NCI-H2107 (cell line): Measurements from ENCODE around the gene ST3GAL2.
A peak's percentile ranks its signal among the peaks of the same experiment; 100 is the strongest.
"Not testable (repeated sequence)": the region's sequence is repeated elsewhere in the genome, so short reads cannot be mapped to it uniquely, and the experiment has no call there.

Source experiments
- DNase-seq: peaks from one replicate; lab custom pipeline; 2025; lab: John Stamatoyannopoulos, UW

ST3GAL2 gene

DNA sequence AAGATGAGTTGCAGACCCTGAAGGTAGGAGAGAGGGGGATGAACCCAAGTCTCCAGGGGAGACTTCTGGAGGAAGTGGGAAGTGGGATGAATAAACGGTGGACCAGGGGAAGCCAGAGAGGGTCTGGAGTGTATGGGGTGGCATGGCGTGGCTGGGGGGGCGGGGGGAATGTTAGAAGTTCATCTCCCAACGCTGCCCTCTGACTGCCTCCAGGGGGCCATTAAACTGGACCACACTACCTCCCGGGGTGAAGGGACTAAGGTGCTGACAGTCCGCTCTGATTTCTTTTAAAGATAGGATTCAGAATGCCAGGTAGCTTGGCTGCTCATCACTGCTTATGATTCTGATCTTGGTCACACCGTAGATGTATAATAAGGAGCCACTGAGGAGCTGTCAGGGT is 21.2 kb downstream of the ST3GAL2 start:
- DNase-seq = no peak

DNA sequence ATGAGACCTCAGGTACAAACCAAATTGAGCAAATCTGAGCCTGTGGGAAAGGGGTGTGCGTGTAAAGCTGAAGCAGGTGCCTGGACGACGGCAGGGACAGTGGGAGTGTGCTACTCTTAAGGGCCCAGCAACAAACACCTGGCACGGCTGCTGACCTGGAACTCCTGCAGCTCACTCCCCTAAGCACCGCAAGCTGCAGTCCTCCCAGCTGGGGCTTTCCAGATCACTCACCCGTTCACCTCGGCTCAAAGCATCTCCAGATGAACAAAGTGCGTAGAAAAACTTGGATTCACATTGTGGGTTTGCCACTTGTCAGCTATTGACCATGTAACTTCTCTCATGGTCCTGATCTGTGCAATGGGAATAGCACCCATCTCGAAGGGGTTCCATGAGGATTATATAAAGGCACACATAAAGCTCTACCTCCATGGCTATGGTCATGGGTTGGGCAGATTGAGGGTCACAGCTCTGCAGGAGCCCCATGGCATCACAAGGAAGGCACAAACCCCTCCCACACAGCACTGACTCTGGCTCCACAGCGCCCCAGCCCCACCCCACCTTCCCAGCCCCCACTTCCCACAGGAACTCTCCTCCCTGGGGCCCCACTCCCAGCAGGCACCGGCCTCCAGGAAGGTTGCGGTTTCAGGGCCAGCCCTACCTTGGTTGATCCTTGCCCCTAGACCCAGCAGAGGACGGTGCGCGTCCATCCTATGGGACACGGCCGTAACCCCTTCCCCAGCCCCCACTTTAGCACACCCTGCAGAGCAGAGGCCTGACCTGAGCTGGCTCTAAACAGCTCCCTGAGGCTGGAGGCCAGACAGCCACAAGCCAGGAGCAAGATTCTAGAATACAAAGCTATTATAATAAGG is 21.9 kb downstream of the ST3GAL2 start:
- DNase-seq = peak; percentile 19

DNA sequence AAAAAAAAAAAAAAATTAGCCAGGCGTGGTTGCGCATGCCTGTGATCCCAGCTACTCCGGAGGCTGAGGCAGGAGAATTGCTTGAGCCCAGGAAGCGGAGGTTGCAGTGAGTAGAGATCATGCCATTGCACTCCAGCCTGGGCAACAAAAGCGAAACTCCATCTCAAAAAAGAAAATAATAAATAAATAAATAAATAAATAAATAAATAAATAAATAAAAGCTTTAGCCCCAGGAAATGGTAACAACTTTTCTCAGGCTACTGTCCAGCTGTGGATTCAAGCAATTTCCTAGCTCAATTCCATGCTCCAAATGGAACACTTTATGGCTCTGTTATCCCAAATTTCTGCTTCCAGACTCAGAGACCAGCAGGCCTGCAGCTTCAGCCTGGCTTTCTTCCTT is 25.3 kb downstream of the ST3GAL2 start:
- DNase-seq = not testable (repeated sequence)

DNA sequence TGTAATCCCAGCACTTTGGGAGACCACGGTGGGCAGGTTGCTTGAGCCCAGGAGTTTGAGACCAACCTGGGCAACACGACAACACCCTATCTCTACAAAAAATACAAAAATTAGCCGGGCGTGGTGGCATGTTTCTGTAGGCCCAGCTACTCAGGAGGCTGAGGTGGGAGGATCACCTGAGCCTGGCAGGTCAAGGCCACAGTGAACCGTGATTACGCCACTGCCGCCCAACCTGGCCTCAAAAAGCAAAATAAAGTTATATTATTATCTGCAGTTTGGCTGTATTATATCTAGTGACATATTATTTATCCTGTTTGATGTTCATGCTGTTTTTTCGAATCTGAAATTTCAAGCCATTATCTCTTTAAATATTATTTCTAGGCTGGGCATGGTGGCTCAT is 26.5 kb downstream of the ST3GAL2 start:
- DNase-seq = no peak

DNA sequence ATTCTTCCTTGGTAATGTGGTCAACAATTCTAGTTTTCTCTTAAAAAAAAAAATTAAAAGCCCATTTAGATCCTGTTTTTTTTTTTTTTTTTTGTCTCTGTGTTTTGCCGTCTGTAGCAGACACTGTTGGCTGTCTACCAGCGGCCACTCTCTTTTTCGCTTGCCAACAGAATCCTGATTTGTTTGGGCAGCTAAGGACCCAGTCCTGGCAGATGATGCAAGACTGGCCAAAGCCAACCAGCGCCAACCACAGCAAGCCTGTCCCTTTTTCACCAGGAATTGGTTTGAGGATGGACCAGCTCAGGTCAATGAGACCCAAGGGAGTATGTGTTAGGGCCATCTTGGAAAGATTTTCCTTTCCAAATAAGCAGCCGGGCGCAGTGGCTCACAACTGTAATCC is 28.2 kb downstream of the ST3GAL2 start:
- no peak for DNase-seq

DNA sequence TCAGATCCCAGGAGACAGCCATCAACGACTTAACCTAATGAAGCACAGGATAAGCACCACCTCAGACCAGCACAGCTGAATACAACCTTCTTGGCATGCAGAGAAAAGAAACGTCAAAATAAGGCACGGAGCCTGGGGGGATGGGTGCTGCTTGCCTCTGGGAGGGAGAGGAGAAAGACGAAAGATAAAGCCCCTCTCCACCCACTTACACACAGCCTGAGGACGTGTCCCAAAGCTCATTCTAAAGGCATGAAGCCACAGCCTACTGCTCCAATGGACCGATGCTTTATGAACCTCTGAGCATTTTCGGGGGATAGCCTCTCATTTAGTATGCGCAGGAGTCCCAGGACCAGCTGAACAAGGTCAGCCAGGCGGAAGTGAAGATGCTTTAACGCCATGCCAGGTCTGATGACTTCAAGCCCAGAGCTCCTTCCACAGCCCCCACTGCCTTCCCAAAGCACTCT is 31.1 kb downstream of the ST3GAL2 start:
- no peak for DNase-seq

DNA sequence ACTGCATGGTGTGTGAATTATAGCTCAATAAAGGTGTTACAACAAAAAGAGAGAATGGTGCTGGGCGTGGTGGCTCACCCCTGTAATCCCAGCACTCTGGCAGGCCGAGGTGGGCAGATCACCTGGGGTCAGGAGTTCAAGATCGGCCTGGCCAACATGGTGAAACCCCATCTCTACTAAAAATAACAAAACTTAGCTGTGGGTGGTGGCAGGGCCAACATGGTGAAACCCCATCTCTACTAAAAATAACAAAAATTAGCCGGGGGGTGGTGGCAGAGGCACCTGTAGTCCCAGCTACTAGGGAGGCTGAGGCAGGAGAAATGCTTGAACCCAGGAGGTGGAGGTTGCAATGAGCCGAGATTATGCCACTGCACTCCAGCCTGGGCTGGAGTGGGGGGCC is 32.8 kb downstream of the ST3GAL2 start:
- DNase-seq = not testable (repeated sequence)

DNA sequence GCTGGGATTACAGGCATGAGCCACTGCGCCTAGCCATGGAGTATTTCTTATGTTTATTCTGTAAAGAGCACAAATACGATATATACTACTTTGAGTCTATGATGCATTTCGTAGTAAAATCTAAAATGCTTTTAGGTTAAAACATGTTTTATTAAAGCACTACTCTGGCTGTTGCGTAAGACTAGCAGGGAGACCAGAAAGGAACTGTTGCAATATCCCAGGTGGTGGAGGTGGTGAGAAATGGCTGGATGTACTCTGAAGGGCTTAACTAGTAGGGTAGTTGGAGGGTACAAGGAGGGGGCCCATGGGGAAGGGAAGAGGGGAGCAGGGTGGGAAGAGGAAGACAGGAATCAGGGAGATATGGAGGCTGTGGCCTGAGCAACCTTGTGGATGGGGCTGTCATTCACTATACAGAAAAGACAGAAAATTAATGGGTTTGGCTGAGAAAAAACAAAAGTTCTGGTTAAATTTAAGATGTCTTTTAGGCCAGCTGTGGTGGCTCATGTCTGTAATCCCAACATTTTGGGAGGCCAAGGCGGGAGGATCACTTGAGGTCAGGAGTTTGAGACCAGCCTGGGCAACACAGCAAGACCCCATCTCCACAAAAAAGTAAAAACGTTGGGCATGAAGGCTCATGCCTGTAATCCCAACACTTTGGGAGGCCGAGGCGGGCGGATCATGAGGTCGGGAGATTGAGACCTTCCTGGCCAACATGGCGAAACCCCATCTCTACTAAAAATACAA is 35.8 kb downstream of the ST3GAL2 start:
- DNase-seq = no peak

DNA sequence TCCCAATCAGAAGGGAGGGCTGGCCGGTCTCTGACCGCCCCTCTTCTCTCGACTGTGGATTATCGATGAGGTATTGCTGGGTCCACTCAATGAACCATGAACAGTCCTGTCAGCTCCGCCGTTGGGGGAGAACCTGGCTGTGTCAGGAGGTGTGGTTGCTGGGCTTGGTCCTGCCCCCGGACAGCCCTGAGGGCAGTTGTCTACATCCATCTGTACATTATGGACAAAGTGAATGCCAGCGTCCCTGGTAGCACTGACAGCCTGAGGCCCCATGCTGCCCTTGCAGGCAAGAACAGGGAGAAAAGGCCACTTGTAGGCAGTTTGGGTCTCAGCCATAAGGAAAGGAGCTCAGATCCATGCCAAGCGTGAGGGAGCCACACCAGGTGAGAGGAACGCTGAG is 38.9 kb downstream of the ST3GAL2 start:
- no peak for DNase-seq

DNA sequence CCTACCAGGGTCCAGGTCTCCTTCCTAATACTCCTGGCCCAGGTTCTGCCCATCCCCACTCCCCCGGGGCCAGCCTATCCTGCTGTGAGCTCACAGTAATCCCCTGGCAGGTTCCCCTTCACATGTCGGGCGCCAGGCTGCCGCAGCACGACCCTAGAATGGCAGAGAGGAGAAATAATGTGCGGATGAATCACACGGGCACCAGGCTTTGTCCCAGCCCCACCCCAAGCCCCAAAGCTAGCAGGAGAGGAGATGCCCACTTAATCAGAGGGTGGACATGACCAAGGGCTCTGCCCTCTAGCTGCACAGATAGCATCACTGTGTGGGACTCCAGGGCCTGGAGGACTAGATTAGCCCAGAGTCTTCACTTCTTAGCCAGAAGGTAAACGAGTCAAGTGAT is 39.5 kb downstream of the ST3GAL2 start:
- no peak for DNase-seq

DNA sequence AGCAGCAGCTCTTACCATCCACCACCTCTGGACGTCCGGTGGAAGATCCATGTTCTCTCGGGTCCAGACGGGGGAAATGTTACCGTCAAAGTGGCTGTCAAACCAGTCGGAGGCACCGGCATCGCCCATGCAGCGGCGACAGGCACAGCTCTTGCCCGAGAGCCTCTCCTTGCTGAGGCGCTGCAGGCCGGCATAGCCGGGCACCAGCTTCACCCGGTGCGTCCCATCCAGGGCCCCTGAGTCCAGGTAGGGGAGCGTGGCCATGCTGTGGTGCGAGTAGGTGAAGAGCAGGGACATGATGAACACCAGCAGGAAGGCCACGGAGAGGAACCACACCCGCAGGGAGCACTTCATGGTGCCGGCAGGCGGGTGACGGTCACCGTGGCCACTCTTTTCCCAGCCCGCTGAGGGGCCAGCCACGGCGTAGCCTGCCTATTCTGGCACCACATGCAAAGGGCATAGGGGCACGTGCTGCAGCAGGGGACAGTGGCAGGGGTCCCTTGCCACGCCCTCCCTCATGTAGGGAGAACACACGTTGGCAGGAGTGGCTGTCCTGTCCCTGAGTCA is 40.6 kb downstream of the ST3GAL2 start:
- DNase-seq = no peak

DNA sequence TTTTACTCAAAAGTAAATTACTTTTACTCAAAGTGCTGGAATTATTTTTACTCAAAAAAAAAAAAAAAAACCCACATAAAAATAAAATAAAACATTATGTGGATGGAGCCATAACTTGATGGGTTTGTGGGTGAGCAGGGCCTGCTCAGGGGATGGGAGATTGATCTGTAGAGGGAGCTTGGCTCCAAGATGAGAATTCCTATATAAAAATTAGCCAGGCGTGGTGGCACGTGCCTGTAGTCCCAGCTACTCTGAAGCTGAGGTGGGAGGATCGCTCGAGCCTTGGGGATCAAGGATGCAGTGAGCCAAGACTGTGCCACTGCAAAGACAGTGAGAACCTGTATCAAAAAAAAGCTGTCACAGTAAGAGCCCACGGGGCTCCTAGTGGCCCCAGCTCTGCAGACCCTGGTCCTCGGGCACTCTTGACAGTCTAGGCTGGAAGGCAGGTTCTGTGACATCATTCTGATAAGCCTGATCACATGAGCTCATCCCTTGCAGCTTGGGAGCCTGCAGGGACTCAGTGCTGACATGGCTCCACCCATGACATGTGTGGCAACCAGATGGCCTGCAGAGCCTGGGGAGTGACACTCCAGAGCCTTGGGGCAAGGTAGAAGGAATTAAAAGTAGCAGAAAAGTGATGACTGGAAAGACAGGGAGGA is 42.5 kb downstream of the ST3GAL2 start:
- DNase-seq = no peak

DNA sequence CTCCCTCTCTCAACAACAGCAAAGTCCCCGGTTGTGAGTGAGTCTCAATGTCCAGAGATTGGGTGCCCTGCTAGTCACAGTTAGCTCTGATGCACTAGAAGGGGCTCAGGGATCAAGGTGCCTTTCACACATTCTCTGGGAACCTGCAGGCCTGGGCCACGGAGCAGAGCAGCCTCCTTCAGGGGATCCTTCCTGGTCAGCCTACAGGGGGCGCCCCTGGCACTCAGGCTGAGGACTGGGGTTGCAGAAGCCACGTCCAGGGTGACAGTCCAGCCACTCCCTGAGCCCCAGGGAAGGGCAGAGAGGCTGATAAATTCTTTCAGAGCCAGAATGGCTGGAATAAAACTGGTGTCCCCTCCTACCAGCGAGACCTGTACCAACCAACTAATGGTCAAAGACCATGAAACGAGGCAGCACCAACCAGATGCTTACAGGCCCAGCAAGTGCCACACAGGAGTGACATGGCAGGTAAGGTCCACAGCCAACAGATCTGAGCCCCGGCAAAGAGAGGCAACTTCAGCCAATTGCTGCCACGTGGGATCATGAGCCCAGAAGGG is 43.5 kb downstream of the ST3GAL2 start:
- DNase-seq = no peak

DNA sequence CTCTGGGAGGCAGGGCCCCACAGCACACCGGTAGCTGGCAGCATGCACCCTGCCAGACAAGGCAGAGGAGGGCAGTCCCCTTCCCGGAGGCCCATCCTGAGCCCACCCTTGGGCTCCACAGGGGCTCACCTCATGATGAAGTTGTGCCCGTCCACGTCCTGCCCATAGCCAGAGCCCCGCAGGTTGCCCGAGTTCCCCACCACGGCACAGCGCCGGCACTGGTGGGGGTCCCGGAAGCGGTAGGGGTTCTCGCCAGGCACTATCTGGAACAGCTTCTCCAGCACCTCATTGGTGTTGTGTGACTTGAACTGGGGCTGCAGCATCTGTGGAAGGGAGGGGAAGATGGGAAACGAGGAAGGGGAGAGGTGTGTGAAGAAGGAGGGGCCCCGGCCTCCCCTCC is 44.0 kb downstream of the ST3GAL2 start:
- DNase-seq = no peak

DNA sequence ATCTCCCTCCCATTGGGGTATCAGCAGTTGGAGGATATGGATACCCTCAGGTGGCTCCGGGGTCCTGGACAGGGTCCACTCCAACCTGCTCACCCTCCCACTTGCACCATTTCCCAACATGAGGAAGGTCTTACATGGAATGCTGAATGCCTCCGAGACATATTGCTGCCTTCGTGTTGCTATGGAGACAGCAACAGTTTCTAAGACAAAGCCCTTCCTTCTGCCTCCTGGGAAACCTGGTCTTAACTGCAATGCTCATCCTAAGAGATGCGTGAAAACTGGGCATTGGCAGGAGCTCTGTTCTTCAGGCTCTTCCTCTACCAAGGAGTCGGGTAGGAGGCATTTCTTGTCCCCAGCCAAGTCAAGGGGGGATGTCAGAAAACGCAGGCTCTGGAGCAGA is 45.2 kb downstream of the ST3GAL2 start:
- DNase-seq = no peak

DNA sequence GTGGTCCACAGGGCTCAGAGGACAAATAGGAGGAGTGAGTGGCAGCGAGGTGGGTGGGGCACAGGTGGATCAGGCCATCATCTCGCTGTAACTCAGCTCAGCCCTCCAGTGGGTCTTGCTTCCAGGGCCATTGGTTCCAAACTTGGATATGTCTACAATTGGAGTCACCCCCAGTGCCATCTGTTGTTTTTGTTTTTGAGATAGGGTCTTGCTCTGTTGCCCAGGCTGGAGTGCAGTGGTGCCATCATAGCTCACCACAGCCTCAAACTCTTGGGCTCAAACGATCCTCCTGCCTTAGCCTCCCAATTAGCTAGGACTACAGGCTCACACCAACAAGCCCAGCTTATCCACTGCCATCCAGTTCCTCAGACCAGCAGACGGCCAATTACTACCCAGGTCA is 46.3 kb downstream of the ST3GAL2 start:
- DNase-seq = no peak

DNA sequence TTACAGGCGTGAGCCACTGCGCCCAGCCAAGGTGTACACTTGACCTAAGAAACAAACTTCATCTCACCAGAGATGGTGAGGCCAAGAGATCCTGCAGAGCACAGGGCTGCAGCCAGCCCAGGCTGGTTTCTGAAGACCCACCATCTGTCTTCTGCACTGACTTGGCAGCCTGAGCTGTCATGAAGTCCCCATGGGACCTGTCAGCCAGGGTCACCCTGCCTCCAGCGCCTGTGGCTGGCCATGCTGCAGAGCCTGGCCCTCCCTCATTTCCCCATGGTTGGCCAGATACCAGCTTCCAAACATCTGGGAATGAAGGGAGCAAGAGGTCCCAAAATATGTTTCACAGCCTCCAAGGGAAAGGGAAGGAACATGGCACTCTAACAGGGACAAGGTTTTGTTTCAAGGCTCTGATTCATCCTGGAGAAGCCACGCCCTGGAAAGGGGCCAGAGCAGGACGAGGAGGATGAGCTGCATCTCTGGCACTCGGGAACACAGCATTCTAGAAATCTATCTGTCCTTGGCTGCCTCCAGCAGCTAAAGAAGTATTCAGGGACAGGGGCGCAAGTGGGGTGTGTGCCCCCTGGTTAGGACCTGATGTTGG is 46.9 kb downstream of the ST3GAL2 start:
- DNase-seq = no peak

DNA sequence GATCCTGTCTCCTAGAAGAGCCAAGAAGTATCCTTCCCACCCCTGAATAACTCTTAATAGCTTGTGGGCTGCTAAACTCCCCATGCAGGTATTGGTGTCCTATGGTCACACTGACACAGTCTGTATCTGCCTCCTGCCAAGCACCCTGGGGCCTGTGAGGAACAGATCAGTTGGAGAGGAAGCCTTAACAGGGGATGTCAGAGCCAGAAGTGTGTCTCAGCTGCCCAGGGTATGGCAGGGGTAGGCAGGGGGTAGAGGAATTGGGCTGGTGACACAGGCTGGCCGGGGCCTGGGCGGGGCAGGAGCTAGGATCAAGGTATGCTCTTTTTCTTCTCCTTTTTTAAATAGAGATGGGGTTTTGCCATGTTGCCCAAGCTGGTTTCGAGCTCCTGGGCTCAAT is 47.5 kb downstream of the ST3GAL2 start:
- no peak for DNase-seq

DNA sequence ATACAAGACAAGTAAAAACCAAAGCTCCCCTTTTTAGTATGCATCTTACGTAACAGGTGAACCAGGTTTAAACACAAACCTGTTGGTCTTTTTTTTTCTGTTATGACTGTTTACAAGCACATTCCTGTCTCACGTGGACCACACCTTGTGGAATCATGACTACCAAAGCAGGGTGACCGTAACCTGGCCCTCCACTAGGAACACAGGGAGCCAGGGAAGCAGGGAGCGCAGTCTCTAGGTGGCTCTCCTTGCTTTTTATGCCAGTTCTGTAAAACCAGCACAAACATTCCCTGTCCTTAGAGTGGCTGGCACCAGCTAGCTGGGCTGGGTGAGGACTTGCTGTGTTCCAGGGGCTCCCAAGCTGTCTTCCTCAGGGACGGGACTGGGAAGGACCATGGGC is 48.1 kb downstream of the ST3GAL2 start:
- DNase-seq = no peak

DNA sequence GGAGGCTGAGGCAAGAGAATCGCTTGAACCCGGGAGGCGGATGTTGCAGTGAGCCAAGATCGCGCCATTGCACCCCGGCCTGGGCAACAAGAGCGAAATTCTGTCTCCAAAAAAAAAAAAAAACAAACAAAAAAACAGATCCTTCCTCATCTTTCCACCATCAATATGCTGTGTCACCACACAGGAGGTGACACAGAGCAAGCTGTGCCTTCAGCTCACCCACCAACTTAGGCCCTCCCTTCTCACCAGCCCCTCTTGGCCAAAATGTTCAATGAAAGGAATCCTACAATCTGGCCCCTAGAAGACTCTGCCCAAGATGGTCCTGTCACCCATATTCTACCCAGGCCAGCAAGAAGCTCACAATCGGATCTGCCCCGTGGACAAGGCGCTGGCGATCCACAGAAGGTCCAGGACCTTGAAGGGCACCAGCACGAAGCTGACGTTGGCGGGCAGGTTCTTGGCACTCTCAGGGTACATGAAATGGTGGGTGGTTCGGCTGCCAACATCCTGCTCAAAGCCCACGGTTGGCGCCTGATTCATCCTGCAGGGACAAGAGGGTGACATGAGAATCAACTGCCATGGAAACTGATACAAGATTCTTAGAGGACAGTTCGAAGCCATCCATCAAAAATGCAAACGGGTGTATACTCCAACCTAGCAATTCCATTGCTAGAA is 50.8 kb downstream of the ST3GAL2 start:
- no peak for DNase-seq
